Ramos (cell line): ENCODE measurements around the gene KIAA1671.

Experiments used
- in situ Hi-C: fragments of 300-500 bp; cut with MboI; formaldehyde crosslinking; loops from one replicate; pipeline ENCODE4 v1.14.3; 2022; ENCODE audit warnings: low sequenced_read_pairs; ENCODE audit not compliant: unreplicated experiment

Gene KIAA1671

GRCh38 chr22:25007444-25008106 is 55.1 kb downstream of the KIAA1671 start:
- in situ Hi-C loops: no loop called here

- in situ Hi-C loops: no loop called here
Observed at GRCh38 chr22:25008666-25009065, 56.1 kb downstream of the KIAA1671 start.

GRCh38 chr22:25012741-25013143 is 60.2 kb downstream of the KIAA1671 start:
- in situ Hi-C loops: no loop called here

- in situ Hi-C loops: no loop called here
Observed at GRCh38 chr22:25013607-25014006, 61.1 kb downstream of the KIAA1671 start.

- in situ Hi-C loops: no loop called here
Observed at GRCh38 chr22:25014896-25015755, 62.6 kb downstream of the KIAA1671 start.

GRCh38 chr22:25016311-25016710 is 63.8 kb downstream of the KIAA1671 start:
- in situ Hi-C loops: no loop called here

- in situ Hi-C loops: no loop called here
Observed at GRCh38 chr22:25018009-25018408, 65.5 kb downstream of the KIAA1671 start.

GRCh38 chr22:25019427-25020184 is 67.1 kb downstream of the KIAA1671 start:
- in situ Hi-C loops: no loop called here

GRCh38 chr22:25021409-25021808 is 68.9 kb downstream of the KIAA1671 start:
- in situ Hi-C loops: no loop called here

- in situ Hi-C loops: no loop called here
Observed at GRCh38 chr22:25021976-25022711, 69.6 kb downstream of the KIAA1671 start.

- in situ Hi-C loops: no loop called here
Observed at GRCh38 chr22:25023879-25024278, 71.4 kb downstream of the KIAA1671 start.

- in situ Hi-C loops: no loop called here
Observed at GRCh38 chr22:25024895-25025294, 72.4 kb downstream of the KIAA1671 start.

- in situ Hi-C loops: no loop called here
Observed at GRCh38 chr22:25025491-25026400, 73.2 kb downstream of the KIAA1671 start.

- in situ Hi-C loops: no loop called here
Observed at GRCh38 chr22:25027043-25027906, 74.8 kb downstream of the KIAA1671 start.

- in situ Hi-C loops: no loop called here
Observed at GRCh38 chr22:25027959-25028840, 75.7 kb downstream of the KIAA1671 start.

- in situ Hi-C loops: no loop called here
Observed at GRCh38 chr22:25028841-25029141, 76.3 kb downstream of the KIAA1671 start.

GRCh38 chr22:25029181-25029580 is 76.7 kb downstream of the KIAA1671 start:
- in situ Hi-C loops: no loop called here

- in situ Hi-C loops: no loop called here
Observed at GRCh38 chr22:25030636-25031035, 78.1 kb downstream of the KIAA1671 start.
